Fibroblast of lung (primary cell): ENCODE measurements around the gene POLG2.
"Not testable (repeated sequence)": the region's sequence is repeated elsewhere in the genome, so short reads cannot be mapped to it uniquely, and the experiment has no call there.

Experiments used
- EZH2 ChIP-seq: IDR thresholded peaks from 2 replicates; pipeline ENCODE4 v1.5.1; 2012; ENCODE audit warnings: low read length, control low read depth, mild to moderate bottlenecking; ENCODE audit errors: missing control alignments
- TF ChIP-seq, protein P1 (sequence below), 2 donors: IDR thresholded peaks in 1 of 2; conservative IDR thresholded peaks in 1 of 2; 1 replicate in 1 of 2; 2 replicates in 1 of 2; pipeline ENCODE4 v1.5.1; 2011 to 2012; ENCODE audit warnings: low read length in 2 of 2, control low read depth in 1 of 2, inconsistent platforms in 1 of 2, low read depth in 1 of 2, mild to moderate bottlenecking in 1 of 2

DNA sequence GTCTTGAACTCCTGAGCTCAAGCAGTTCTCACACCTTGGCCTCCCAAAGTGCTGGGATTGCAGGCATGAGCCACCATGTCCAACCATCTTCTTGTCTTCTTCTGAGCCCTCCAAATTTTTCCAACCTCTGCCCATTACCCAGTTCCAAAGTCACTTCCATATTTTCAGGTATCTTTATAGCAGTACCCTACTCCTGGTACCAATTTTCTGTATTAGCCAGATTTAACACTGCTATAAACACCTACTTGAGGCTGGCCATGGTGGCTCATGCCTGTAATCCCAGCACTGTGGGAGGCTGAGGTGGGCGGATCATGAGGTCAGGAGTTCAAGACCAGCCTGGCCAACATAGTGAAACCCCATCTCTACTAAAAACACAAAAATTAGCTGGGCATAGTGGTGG, 57.3 kb downstream of the POLG2 start:
- TF ChIP-seq, protein P1, sequence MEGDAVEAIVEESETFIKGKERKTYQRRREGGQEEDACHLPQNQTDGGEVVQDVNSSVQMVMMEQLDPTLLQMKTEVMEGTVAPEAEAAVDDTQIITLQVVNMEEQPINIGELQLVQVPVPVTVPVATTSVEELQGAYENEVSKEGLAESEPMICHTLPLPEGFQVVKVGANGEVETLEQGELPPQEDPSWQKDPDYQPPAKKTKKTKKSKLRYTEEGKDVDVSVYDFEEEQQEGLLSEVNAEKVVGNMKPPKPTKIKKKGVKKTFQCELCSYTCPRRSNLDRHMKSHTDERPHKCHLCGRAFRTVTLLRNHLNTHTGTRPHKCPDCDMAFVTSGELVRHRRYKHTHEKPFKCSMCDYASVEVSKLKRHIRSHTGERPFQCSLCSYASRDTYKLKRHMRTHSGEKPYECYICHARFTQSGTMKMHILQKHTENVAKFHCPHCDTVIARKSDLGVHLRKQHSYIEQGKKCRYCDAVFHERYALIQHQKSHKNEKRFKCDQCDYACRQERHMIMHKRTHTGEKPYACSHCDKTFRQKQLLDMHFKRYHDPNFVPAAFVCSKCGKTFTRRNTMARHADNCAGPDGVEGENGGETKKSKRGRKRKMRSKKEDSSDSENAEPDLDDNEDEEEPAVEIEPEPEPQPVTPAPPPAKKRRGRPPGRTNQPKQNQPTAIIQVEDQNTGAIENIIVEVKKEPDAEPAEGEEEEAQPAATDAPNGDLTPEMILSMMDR (conservative IDR thresholded peaks at IDR 0.05 in 1 of 2, IDR thresholded peaks at IDR 0.05 in 1 of 2; ENCODE audit: low read depth in 1 of 2, low read length in 2 of 2) = not testable (repeated sequence)
- not testable (repeated sequence) for TF ChIP-seq EZH2
